GM10847 (cell line): ENCODE data around the gene CDHR3.

Experiments used
- POLR2A ChIP-seq: IDR thresholded peaks from 2 replicates; pipeline ENCODE4 v1.6.1; 2011; ENCODE audit not compliant: insufficient read length; ENCODE audit errors: extremely low read depth

Gene CDHR3

DNA sequence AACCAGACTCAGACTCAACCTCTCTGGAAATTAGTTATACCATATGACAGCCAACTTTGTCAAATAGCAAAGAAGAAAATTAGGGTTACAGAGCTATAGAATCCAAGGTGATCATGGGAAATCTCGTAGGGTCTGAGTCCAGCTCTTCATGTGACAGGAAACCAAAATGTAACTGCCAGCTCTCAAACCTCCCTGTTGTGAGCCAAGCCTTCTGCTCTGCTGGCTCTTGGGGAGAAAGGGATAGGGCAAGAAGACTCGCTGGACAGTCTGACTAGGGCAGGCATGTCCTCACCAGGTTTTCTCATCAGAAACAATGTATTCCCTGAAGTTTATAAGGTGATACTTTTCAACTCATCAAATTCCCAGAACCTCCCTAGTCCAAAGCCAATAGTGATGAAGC is 63.0 kb downstream of the CDHR3 start:
- TF ChIP-seq POLR2A, result no peak

DNA sequence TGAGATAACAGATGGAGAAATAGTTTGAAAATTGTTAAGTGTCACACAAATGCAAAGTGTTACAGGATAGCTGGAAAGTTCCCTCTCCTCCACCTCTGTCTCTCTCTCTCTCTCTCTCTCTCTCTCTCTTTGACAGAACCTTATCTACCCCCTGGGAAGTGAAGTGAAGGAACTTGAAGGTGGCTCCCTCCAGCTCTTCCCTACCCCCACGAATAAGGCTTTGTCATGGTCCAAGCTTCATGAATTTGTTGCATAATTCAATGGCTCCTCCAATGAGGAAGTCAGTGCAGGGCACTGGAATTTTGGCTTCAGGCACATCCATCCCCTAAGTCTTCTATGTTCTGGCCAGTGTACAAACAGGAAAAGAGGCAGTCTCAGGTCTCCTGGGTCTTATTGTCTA is 66.4 kb downstream of the CDHR3 start:
- TF ChIP-seq POLR2A, result no peak

DNA sequence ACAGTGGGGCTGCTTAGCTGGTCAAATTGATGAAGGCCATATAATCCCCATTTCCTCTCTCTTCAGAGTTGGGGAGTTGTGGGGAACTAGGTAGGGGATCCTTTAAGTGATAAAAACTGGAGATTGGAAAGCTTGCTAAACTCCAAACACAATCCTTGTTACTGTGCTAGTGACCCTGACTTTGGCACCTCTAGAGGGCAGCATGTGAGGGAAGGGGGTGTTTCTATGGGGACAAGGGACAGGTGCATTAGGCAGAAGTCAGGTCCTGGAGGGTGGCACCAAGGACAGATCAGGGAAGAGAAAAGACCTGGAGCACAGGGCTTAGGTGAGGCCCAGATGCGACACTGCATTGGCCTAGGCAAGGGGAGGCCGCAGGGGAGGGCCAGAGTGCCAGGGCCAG is 66.9 kb downstream of the CDHR3 start:
- no peak for TF ChIP-seq POLR2A

DNA sequence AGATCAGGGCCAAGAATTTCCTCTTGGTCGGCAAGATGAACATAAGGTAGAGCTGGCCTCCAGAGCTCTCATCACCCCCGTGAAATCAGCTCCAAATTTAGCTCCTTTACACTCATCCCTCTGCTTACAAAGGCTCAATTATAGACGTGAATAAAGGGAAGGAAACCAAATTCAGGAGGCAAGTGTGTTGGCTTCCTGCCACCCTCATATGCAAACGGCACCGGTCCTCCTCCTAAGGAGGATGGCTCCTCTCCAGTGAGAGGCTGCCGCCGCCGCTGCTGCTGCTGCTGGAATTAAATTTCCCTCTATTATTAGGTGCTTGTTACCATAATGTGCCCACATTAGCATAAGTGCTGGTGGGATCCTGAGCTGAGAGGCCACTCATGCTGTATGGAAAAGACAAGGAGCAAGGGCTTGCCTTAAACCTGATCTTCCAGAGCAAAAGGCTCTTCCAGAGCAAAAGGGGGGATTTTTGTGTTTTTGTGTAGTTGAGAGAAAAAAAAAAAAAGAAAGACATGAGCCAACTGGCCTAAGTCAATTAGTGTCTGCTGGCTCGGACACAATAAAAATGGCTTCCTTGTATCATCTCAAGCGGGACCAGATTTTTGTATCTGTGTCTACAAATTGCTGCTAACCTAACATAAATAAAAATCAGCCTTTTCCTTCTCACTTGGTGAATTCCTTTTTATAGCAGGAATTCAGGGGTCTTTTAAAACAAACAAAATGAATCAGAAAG is 68.4 kb downstream of the CDHR3 start:
- TF ChIP-seq POLR2A, result no peak

GRCh38 chr7:106032295-106032694 is 69.2 kb downstream of the CDHR3 start:
- TF ChIP-seq POLR2A, result no peak

GRCh38 chr7:106033735-106034134 is 70.7 kb downstream of the CDHR3 start:
- TF ChIP-seq POLR2A, result no peak

DNA sequence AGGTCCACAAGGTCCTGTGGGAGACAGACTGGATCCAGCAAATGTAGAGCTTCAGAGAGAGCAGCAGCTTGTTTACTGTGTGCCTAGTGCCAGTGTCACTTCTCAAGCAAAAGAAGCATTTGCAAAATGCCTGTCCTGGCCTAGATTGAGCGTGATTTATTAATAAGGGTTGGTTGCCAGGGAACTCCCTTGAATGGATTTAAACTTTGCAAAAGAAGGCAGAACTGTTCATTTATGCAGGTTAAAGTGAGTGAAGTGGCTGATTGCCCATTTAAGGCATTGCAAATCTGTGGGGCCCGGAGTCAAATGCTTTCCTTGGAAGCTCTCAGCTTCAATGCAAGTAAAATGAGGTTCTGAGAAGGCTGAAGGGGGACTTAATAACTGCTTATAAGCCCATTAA is 71.3 kb downstream of the CDHR3 start:
- TF ChIP-seq POLR2A, result no peak

DNA sequence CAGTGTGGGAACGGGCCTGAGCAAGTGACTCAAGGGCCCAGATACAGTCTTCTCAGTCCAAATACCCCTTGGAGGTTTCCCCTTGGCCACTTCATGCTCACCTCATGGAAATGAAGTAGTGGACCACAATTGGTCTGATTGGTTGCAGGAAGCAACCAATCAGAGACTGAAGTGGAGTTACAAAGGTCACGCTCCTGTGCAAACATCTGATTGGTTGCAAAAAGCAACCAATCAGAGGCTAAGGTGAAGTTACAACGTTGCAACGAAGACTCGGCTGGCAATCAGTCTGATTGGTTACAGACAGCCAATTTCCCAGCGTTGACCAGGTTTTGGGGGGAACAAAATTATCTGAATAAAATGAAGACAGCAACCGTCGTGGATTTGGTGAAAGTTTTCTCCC is 72.5 kb downstream of the CDHR3 start:
- no peak for TF ChIP-seq POLR2A

GRCh38 chr7:106036004-106036403 is 72.9 kb downstream of the CDHR3 start:
- TF ChIP-seq POLR2A, result no peak

- no peak for TF ChIP-seq POLR2A
These were observed 74.6 kb downstream of the CDHR3 start for GRCh38 chr7:106037489-106038176.

DNA sequence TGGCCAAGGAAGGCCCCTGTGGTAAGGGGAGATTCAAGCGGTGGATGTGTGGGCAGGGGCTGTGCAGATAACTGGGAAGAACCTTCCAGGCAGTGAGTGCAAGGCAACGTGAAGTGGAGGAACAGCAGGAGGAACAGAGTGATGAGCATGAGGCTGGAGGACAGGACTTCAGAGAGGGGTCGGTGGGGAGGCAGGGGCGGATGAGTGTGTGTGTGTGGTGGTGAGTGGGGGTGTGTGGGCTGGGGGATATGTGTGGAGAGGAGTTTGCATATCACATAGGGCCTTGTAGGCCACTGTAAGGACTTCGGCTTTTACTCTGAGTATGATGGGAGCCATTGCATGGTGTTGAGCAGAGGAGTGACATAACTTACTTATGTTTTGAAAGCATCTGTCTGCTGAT is 75.2 kb downstream of the CDHR3 start:
- TF ChIP-seq POLR2A, result no peak

GRCh38 chr7:106038916-106039315 is 75.9 kb downstream of the CDHR3 start:
- no peak for TF ChIP-seq POLR2A

GRCh38 chr7:106039486-106040060 is 76.5 kb downstream of the CDHR3 start:
- TF ChIP-seq POLR2A, result no peak

GRCh38 chr7:106041140-106041717 is 78.2 kb downstream of the CDHR3 start:
- no peak for TF ChIP-seq POLR2A

- TF ChIP-seq POLR2A, result no peak
These were observed 79.1 kb downstream of the CDHR3 start for GRCh38 chr7:106042196-106042611.

DNA sequence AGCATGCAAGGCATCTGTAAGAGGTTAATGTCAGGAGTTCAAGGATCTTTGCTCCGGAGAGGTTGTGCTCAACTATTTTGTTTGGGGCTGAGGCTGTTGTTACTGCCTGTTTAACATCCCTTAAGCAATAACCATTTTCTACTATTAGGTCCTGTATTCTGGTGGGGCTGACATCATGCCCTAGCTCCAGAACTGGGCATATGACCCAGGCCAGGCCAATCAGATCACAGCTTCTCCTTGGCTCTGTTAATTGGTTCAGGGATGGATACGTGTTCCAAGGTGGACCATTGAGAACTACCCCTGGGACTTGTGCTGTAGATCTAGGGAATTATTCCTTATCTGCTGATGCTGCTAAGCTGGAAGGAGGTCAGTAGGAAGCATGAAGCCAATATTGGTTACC is 82.1 kb downstream of the CDHR3 start:
- no peak for TF ChIP-seq POLR2A
